Lung (tissue), 12 donors: Measurements from ENCODE around the gene TMEM202. TPM values are rescaled to one million over a fixed set of nuclear protein-coding genes. Genes with fewer than 3 reads are reported as not detected.
"Not testable (repeated sequence)": the region's sequence is repeated elsewhere in the genome, so short reads cannot be mapped to it uniquely, and the experiment has no call there.

Experiments
- ATAC-seq: fragments of 200-7000 bp; cut with Tn5 transposase; one replicate; pipeline ENCODE4 v1.9.1; 2020; ENCODE audit warnings: moderate number of reproducible peaks; ENCODE audit not compliant: insufficient read depth, low FRiP score
- DNase-seq, 3 donors: peaks; one replicate each; pipeline ENCODE4 v3.0.0-alpha.2; 2013 to 2017
- H3K27ac ChIP-seq, 2 donors: one replicate each; pipeline ENCODE4 v1.5.1; 2013; ENCODE audit warnings: mild to moderate bottlenecking in 2 of 2, moderate library complexity in 2 of 2, control low read depth in 1 of 2, inconsistent platforms in 1 of 2, low read depth in 1 of 2, low read length in 1 of 2
- H3K27me3 ChIP-seq, 3 donors: one replicate each; pipeline ENCODE4 v1.5.1; 2013; ENCODE audit warnings: low read length in 2 of 3; ENCODE audit not compliant: control insufficient read depth in 3 of 3, insufficient read depth in 3 of 3
- H3K36me3 ChIP-seq, 4 donors: one replicate each; pipeline ENCODE4 v1.5.1; 2013; ENCODE audit warnings: low read length in 4 of 4, mild to moderate bottlenecking in 1 of 4, moderate library complexity in 1 of 4; ENCODE audit not compliant: control insufficient read depth in 4 of 4, insufficient read depth in 4 of 4
- H3K4me1 ChIP-seq, 5 donors: one replicate each; pipeline ENCODE4 v1.5.1; 2013; ENCODE audit warnings: low read length in 5 of 5, mild to moderate bottlenecking in 2 of 5, moderate library complexity in 1 of 5; ENCODE audit not compliant: control insufficient read depth in 5 of 5, insufficient read depth in 5 of 5
- H3K4me3 ChIP-seq: one replicate; pipeline ENCODE4 v1.5.1; 2013; ENCODE audit warnings: mild to moderate bottlenecking, control low read depth, moderate library complexity
- H3K9ac ChIP-seq, 2 donors: one replicate each; pipeline ENCODE4 v1.5.1; 2013; ENCODE audit warnings: low read length in 2 of 2, control low read depth in 1 of 2; ENCODE audit not compliant: insufficient read depth in 1 of 2
- H3K9me3 ChIP-seq, 4 donors: one replicate each; pipeline ENCODE4 v1.5.1; 2013; ENCODE audit warnings: low read length in 3 of 4, mild to moderate bottlenecking in 1 of 4, moderate library complexity in 1 of 4; ENCODE audit not compliant: control insufficient read depth in 4 of 4, insufficient read depth in 3 of 4
- CTCF ChIP-seq: IDR thresholded peaks from 2 replicates; pipeline ENCODE4 v1.5.1; 2012; ENCODE audit warnings: mild to moderate bottlenecking; ENCODE audit errors: control extremely low read depth, extremely low read depth
- WGBS, 2 donors: extraction: QIAGEN DNeasy Blood & Tissue Kit; methylation state at CpG; one replicate each; pipeline ENCODE4 v1.1.7; 2013; 5-methylcytosine and 5-hydroxymethylcytosine counted together
- polyA plus RNA-seq, 2 donors: library from polyadenylated mRNA; stranded (reverse); fragments of 200-250 nt; gene quantifications; one replicate each; pipeline ENCODE4 v1.2.1, GENCODE V29; 2013
- total RNA-seq, 2 donors: library from RNA; depleted of rRNA in 1 of 2; stranded (reverse); fragments of >200 nt in 1 of 2; gene quantifications; one replicate each; pipeline ENCODE4 v1.2.1, GENCODE V29; 2014 to 2021
- donor health status: control.
- donor health status: control.
- donor health status: Bipolar disorder and iron deficiency.
- donor health status: healthy.
- donor health status: DM: yes; HTN: yes; CAD: no.

Gene TMEM202
- total and polyA plus RNA-seq, 4 donors, result not detected

GRCh38 chr15:72375501-72375845 is 22.6 kb upstream of the TMEM202 start:
- peak overlapping the region; percentile 97 to 99 for H3K9ac ChIP-seq
- no peaks in the 10 kb centered on the region for H3K27me3 ChIP-seq
- peak overlapping the region; percentile 82 for H3K4me3 ChIP-seq
- TF ChIP-seq CTCF, result no peak
- 0 to 1% methylated on average over 17 of the region's 17 CpGs for WGBS, 2 donors
- H3K36me3 ChIP-seq, result no peaks in the 10 kb centered on the region
- DNase-seq (no peak), ATAC-seq (peak; percentile 72)
- no peaks in the 10 kb centered on the region for H3K9me3 ChIP-seq
- H3K27ac ChIP-seq, result peak overlapping the region; percentile 87 to 96
- H3K4me1 ChIP-seq, result peaks cover 0 to 18% (median 4%) of the 10 kb centered on the region in 5 donors

GRCh38 chr15:72375846-72376581 is 22.1 kb upstream of the TMEM202 start, which contains the start of gene HEXA:
TSS of gene HEXA (minus strand) at chr15:72376014. CDS start at chr15:72375972, 42 bp downstream.
- Histone ChIP-seq H3K27me3 (peaks cover 0 to 4% (median 0%) of the 10 kb centered on the region in 3 donors), H3K4me3 (peak within 1 kb of the TSS; percentile 82), H3K9me3 (no peaks in the 10 kb centered on the region), H3K36me3 (no peaks in the 10 kb centered on the region), H3K4me1 (peaks cover 0 to 18% (median 4%) of the 10 kb centered on the region in 5 donors), H3K27ac (peak within 1 kb of the TSS; percentile 87 to 96), H3K9ac (peak within 1 kb of the TSS; percentile 97 to 99)
- DNase-seq (peak; percentile 96 to 98 (median 98)), ATAC-seq (peak; percentile 86)
- no peak for TF ChIP-seq CTCF
- WGBS, 2 donors, result 0 to 1% methylated on average over 50 of the region's 50 CpGs

- no peak for TF ChIP-seq CTCF
- DNase-seq (no peak), ATAC-seq (no peak)
- Histone ChIP-seq H3K27ac (no peak overlapping the region), H3K9ac (no peak overlapping the region), H3K27me3 (peaks cover 0 to 4% (median 0%) of the 10 kb centered on the region in 3 donors), H3K9me3 (no peaks in the 10 kb centered on the region), H3K4me1 (peaks cover 0 to 18% (median 4%) of the 10 kb centered on the region in 5 donors), H3K4me3 (no peak overlapping the region), H3K36me3 (no peaks in the 10 kb centered on the region)
- WGBS, 2 donors, result 91 to 92% methylated on average over 1 of the region's 1 CpG
These were observed 20.8 kb upstream of the TMEM202 start for GRCh38 chr15:72377331-72377730.

GRCh38 chr15:72379106-72379505 is 19.0 kb upstream of the TMEM202 start:
- 86 to 95% methylated on average over 3 of the region's 3 CpGs for WGBS, 2 donors
- not testable (repeated sequence) for H3K27me3 ChIP-seq

More at GRCh38 chr15:72379106-72379505, 19.0 kb upstream of the TMEM202 start:
- not testable (repeated sequence) for DNase-seq, ATAC-seq, H3K36me3 ChIP-seq, H3K4me3 ChIP-seq, H3K27ac ChIP-seq, H3K9me3 ChIP-seq, H3K9ac ChIP-seq
- peaks cover 0 to 18% (median 0%) of the 10 kb centered on the region in 5 donors for H3K4me1 ChIP-seq
